NCI-H1105 treated with DMSO at 0.1 percent for 48 hours (cell line): ENCODE data around the gene FARP2.
"Not testable (repeated sequence)": the region's sequence is repeated elsewhere in the genome, so short reads cannot be mapped to it uniquely, and the experiment has no call there.

ENCODE experiments used
- DNase-seq: peaks from one replicate; lab custom pipeline; 2025; lab: John Stamatoyannopoulos, UW

Gene FARP2

DNA sequence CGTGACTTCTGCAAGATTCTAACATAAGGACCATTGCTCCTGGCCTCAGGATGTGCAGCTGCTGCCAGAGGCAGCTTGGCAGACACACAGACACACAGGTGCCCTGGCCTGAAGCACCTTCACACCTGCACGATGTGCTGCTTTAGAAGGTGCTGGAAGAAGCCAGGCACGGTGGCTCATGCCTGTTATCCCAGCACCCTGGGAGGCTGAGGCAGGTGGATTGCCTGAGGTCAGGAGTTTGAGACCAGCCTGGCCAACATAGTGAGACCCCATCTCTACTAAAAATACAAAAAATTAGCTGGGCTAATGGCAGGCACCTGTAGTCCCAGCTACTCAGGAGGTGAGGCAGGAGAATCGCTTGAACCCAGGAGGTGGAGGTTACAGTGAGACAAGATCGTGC is 57.4 kb downstream of the FARP2 start:
- not testable (repeated sequence) for DNase-seq

DNA sequence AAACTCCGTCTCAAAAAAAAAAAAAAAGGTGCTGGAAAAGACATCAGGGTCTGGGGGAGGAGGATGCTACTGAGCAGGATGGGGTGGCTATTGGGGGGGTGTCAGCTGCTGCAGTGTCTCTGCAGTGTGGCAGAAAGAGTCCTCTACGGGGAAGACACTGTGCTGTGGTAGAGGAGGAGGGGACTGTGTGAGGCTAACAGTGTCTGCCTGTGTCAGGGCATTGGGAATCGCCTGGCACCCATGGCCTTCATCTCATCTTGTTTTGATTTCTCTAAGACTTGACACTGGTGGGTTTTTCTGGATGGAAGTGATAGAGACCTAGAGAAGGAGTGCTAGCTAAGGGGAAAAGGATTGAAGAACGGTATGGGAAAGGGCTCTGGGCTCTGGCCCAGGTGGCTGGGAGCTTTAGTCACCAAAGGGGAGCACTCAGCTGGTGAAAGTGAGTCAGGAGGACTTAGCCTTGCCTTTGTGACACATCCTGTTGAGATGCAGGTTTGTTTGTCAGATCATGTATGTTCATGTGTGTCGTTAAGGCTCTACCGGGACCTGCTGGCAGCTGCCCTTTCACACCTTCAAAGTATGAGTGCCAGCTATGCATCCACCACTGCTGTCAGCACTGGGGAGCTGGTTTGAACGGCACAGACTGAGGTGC is 58.0 kb downstream of the FARP2 start:
- DNase-seq: no peak

DNA sequence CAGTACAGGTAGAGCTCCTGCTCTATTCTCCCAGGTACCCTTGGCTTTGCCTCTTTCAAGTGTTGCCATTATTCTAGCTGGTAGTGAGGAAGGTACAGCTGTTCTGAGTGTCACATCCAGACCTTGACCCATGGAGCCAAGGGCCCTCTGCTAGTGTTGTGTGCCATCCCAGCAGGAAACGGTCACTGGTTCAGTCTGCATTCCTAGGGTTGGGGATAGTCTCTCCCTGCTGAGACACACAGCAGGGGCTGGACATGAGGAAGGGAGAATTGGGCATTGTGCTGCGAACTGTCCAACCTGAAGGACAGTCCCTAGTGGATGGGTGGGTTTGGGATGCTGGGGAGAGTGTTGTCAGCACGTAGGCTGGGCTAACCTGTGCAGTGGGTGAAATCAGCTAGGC is 59.1 kb downstream of the FARP2 start:
- DNase-seq: no peak

DNA sequence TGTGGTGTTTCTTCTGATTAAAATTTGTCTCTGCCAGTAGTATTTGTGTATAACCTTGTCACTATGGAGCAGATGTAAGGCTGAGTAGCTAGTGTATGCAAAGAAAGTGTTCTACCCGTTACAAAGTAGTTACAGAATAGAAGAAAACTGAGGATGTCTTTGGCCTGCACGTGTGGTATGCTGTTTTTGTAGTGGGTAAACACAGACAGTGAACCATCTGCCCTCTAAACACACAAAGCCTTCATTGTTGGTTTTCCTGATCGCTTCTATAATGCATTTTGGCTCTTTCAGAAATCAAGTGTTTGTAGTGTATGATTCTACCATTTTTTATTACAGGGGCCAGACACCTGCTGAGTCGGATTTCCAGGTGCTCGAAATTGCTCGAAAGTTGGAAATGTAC is 61.5 kb downstream of the FARP2 start:
- DNase-seq: peak; percentile 94

DNA sequence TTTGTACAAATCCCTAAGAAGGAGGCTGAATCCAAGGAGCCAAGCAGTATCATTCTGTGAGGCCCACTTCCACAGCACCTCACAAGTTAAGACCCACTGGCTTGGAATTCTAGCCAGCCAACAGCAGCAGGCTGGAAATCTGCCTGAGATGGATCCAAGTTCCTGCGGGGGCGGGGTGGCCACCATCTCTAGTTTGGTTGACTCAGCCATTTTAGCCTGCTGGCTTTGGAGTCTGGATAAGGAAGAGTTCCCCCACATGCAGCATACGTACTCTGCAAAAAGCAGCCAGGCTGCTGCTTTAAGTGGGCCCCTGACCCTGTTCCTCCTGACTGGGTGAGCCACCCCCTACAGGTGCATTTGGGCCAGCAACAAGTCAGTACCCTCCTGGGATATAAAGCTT is 65.2 kb downstream of the FARP2 start:
- no peak for DNase-seq

DNA sequence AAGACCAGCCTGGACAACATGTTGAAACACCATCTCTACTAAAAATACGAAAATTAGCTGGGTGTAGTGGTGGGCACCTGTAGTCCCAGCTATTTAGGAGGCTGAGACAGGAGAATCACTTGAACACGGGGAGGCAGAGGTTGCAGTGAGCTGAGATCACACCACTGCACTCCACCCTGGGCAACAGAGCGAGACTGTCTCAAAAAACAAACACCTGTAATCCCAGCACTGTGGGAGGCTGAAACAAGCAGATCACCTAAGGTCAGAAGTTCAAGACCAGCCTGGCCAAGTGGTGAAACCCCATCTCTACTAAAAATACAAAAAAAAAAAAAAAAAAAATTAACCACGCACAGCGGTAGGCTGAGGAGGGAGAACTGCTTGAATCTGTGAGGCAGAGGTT is 65.9 kb downstream of the FARP2 start:
- not testable (repeated sequence) for DNase-seq

DNA sequence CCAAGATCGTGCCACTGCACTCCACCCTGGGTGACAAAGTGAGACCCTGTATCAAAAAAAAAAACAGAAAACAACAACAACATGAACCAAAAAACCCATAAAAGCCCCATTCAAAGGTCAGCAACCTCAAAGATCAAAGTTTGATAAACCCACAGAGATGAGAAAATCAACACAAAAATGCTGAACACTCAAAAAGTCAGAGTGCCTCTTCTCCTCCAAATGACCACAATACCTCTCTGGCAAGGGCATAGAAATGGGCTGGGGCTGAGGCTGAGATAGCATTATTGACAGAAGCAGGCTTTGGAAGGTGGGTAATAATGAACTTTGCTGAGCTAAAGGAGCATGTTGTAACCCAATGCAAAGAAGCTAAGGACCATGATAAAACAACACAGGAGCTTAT is 66.3 kb downstream of the FARP2 start:
- DNase-seq: no peak

DNA sequence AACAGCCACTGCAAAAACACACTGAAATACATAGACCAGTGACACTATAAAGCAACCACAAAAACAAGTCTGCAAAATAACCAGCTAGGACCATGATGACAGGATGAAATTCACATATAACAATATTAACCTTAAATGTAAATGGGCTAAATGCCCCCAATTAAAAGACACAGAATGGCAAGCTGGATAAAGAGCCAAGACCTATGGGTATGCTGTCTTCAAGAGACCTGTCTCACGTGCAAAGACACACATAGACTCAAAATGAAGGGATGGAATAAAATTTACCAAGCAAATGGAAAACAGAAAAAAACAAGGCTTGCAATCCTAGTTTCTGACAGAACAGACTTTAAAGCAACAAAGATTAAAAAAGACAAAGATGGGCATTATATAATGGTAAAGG is 67.4 kb downstream of the FARP2 start:
- DNase-seq: not testable (repeated sequence)

DNA sequence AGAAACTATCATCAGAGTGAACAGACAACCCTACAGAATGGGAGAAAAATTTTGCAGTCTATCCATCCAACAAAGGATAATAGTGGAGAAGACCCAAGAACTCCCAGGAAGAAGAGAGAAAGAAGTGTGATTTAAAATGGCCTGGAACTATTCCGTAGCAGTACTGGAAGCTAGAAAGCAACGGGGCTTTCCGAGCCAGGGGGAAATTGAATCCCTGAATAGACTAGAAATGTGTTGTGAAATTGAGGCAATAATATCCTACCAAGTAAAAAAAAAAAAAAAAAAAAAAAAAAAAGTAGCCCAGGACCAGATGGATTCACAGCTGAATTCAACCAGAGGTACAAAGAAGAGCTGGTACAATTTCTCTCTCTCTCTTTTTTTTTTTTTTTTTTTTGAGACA is 69.3 kb downstream of the FARP2 start:
- DNase-seq: no peak

DNA sequence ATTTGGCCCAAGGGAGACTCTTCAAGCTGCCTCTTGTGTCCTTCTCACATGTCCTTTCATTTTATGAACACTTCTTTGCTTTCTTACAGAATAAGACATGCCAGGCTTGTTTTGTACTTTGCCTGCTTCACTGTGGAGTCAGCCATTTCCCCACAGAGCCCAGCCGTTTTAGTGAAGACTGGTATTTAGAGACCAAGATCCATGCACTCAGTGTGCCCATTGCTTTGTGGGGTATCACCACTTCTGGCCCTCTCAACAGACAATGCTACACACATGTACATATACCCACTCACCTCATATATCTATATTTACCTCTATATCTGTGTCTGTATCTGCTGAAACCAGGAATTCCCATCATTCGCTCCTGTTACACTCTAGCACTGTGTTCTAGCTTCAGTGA is 74.1 kb downstream of the FARP2 start:
- DNase-seq: no peak

DNA sequence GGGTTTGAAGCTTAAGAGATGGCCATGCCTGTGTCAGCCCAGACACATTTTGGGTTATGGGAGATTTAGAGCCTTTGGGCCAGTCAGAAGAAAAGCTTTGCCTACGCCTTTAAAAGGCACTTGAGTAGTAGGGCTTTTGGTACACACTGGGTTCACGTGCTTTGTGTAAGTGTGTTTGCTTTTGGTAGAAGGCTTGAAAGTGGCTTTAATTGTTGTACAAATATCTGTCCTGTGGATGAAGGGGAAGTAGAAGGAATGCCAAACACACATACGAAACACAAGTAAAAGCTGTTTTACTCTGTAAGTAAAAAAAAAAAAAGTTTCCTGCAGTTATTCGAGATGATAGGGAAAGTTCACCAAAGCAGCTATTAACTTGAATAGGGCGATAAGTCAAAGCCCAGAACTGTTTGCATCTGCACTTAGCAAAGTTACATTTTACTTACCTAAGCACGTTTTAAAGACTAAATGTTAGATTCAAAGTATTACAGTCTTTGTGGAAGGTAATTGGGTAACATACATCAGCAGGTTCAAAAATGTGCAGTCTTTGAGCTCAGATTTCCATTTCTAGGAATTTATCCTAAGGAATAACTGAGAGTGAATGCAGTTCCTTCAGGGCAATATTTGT is 76.9 kb downstream of the FARP2 start:
- DNase-seq: peak; percentile 50

DNA sequence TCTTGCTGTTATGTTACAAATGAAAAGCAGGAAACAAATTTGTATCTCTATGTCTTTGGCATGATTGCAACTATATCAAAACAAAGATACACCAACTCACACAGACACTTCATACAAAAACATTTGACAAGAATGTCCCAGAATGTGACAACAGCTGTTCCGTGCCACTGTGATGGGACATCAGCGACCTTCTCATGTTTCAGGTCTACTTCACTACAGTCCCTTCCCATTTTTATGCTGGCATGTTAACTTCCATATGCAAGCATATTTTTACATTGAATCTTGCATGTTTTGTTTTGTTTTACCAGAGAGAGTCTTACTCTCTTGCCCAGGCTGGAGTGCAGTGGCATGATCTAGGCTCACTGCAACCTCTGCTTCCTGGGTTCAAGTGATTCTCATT is 81.1 kb downstream of the FARP2 start:
- no peak for DNase-seq

DNA sequence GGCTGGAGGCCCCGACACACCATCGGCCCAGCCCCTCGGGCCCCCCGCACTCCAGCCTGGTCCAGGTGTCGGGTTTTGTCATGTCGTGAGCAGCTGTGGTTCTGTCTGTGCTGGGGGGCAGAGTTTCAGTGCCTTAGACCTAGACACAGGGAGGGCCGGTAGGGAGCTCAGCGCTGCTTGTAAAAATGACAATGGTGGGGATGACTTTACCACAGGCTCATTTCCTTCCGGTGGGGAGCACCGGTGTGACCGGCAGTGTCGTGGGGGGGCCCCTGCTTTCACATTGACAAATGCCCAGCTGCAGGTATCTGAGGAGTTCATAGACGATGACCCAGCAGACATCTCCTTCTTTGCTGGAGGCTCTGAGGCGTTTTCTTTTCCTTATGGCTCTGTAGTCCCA is 85.4 kb downstream of the FARP2 start:
- DNase-seq: no peak

DNA sequence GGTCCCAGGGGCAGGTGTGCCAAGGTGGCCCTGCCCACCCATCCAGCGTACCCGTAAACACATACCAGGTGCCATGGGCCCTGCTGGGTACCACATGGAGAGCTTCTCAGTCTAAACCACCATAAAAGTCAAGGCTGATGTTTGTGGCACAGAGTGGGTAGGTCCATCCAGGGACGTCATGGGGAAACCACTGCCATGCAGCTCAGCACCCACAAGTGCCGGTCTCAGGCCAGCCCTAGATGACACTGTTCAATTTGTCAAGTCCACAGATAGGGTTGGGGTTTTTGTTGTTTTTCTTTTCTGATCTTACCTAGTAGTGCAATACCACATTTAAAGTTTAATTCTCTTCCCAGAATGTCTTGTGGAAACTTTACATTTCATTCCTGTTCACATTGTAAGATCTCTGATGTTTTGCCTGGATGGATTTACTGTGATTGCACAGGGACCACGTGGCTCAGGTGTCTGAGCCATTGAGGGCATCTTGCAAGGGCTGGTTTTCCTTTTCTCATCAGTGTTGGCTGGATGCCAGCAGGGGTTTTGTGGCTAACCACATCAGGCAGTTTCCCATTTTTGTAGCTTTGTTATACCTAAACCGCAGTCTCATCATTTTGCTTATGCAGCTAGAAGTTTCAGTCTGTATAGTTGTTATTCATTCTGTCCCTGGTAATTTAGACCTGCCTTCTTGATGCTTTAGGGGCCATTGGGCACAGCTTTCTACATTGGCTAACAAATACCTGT is 87.6 kb downstream of the FARP2 start:
- DNase-seq: peak; percentile 18

DNA sequence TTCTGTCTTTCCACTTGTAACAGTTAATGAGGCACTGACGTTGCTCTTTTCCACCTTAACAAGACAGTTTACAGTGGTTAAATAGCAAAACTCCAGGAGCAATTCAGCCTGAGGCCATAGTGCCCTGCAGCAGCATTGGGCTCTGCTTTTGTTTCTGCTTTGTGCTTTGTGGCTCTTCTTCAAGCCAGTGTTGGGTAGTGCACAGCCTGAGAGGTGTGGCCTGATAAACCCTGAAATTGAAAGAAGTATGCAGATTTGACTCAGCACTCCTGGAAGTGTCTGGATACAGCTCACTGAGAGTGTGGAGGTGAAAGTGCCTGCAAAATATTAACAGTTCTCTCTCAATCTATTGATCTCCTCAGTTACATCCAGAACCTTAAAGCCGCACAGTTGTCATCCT is 89.3 kb downstream of the FARP2 start:
- no peak for DNase-seq

DNA sequence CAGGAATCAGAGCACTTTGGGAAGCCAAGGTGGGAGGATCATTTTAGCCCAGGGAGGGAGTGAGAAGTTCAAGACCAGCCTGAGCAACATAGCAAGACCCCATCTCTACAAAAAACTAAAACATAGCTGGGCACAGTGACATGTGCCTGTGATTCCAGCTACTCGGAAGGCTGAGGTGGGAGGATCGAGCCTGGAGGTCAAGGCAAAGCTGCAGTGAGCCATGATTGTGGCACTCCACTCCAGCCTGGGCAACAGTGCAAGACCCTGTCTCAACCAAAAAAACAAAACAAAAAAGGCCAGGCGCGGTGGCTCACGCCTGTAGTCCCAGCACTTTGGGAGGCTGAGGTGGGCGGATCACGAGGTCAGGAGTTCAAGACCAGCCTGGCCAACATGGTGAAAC is 94.0 kb downstream of the FARP2 start:
- not testable (repeated sequence) for DNase-seq

DNA sequence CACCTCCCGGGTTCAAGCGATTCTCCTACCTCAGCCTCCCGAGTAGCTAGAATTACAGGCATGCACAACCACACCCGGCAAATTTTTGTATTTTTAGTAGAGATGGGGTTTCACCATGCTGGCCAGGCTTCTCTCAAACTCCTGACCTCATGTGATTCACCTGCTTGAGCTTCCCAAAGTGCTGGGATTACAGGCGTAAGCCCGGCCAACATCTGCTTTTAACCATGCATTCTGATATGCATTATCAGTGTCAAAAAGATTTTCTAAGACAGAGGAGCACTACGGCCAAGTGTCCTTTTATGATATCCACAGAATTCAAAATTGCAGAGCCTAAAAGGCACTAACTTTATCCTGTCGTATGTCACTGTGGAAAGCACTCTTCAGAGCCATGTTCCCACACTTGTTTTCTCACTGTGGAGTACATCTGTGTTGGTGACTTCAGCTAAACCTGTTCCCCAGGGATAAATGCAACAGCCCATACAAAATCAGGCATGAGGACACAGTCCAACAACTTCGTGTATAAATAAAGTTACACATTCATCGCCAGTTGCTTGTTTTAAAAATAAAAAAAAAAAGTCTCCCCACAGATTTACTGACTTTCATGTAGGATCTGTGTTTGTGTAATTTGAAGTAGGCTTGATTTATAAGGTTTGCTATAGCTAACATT is 95.9 kb downstream of the FARP2 start:
- no peak for DNase-seq

DNA sequence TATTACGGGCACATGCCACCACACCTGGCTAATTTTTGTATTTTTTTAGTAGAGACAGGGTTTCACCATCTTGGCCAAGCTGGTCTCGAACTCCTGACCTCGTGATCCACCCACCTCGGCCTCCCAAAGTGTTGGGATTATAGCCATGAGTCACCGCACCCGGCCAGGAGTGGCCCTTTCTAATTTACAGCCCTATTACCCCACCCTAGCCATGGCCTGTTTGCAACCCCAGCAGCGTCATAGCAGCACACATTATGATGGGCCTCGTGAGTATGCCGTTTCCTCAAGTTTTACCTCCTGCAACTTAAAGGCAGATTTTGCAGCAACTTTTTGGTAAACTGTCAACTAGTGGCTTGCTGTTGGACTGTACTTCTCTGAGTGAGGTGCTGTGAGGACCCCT is 97.8 kb downstream of the FARP2 start:
- DNase-seq: not testable (repeated sequence)

DNA sequence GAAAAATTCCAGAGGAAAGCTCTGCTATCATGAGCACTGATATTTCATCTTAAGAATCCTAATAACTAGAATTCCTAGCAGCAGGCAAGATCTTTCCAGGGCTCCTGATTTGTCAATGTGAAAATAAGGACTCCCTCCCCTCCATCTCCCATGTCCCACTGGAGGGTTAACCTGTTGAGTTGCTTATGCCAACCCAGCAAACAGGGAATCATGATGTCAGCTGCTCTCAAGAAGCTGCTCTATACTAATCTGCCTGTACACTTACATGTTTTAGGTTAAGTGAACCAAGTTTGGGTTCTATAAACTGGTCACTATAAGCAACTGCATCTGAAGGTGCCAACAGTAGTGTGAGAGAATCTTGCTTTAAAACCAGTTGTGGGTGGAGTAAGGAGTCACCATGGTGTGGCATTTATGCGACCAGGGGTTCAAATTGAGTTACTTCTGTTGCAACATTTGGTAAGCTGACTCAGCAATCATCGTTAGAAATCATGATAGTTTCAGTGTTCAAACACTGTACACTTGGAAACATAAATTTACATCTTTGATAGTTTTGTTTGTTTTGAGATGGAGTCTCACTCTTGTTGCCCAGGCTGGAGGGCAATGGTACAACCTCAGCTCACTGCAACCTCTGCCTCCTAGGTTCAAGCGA is 98.9 kb downstream of the FARP2 start:
- DNase-seq: no peak

DNA sequence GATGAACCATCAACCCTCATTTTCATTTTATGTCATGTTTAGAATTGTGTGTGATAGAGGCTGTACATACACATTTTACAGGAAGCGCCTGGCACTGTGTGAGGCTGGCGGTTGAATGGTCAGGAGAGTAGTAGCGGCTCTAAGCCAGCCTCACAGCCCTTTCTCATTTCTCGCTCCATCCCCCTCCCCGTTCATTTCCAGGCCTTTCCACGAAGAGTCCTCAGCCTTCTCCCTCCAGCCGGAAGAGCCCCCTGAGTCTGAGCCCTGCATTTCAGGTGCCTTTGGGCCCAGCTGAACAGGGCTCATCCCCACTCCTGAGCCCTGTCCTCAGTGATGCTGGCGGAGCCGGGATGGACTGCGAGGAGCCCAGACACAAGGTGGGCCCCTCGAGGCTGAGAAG is 100.5 kb downstream of the FARP2 start:
- no peak for DNase-seq

DNA sequence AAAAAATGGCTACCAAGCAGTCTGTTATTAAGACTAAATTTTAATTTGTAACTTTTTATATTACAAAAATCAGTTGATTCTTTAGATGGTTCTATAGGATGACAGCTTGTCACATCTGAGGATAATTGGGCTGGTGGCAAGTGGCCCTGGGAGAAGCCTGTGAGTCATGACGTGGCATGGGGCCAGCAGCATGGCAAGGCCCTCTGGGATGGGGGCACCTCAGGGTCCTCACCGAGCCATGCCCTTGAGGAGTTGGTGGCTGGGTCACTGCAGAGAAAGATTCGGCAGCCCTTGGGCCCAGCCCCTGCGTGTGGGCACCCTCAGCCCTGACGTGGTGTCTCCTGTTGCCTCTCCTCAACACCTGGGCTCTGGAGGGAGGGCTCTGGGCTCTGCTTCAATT is 102.6 kb downstream of the FARP2 start:
- DNase-seq: no peak

DNA sequence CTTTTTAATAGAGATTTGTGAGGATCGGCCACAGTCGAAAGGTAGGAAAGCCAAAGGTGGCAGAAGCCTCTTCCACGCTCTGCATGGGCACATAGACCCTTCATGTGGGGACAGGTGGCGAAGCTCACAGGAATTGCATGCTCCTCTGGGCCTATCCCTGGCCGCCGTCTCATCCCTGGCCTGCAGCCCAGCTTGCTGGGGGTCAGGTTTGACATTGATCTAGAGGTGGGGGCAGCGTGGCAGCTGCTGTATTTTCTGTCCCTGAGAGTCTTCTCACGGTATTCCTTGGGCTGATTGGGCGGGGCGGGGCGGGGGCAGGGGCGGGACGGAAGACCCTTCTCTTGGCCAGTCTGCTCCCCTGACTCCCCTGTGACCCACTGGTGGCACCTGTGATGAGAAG is 103.4 kb downstream of the FARP2 start:
- no peak for DNase-seq
